Stimulated activated effector memory CD8-positive, alpha-beta T cell treated with anti-CD3 and anti-CD28 coated beads, Interleukin-12 subunit alpha, Interleukin-12 subunit beta, amount 100 ng/mL, for 72 hours (primary cell): ENCODE data around the gene TSPAN12.
A peak's percentile ranks its signal among the peaks of the same experiment; 100 is the strongest.

ENCODE experiments used
- ATAC-seq: fragments of 150-1000 bp; cut with Tn5 transposase; 2 replicates; pipeline ENCODE4 v1.10.0; 2021
- DNase-seq, 2 donors: peaks; one replicate each; pipeline ENCODE4 v3.0.0; 2021 to 2022; ENCODE audit warnings: low spot score in 2 of 2
- H3K27ac Mint-ChIP-seq: one replicate; pipeline ENCODE4 v1.8.0; 2022; ENCODE audit warnings: mild to moderate bottlenecking, mixed read lengths
- H3K36me3 Mint-ChIP-seq: one replicate; pipeline ENCODE4 v1.8.0; 2022; ENCODE audit warnings: mild to moderate bottlenecking, mixed read lengths
- H3K4me1 Mint-ChIP-seq: one replicate; pipeline ENCODE4 v1.8.0; 2022; ENCODE audit warnings: mixed read lengths
- H3K4me3 Mint-ChIP-seq: one replicate; pipeline ENCODE4 v1.8.0; 2022; ENCODE audit warnings: mild to moderate bottlenecking, mixed read lengths
- H3K9me3 Mint-ChIP-seq: one replicate; pipeline ENCODE4 v1.8.0; 2022; ENCODE audit warnings: mixed read lengths

Gene TSPAN12

DNA sequence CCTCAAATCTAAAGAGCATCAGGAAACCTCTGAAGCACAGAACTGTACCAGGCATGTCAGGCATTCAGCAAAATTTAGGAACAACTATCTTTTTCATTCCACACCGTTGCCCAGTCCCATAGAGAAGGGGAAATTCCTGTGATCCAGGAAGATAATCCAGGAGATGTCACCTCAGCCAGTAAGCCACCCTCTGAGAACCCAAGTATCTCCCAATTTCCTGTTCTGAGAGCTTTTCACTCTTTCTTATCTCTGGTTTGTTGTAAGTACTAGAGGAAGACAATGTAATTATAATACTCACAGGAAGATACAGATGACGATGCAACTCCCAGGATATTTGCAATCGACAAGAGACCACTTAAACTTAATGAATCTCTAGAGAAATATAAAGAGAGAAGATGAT is 97.1 kb downstream of the TSPAN12 start:
- ATAC-seq (no peak), DNase-seq (no peak)
- Mint-ChIP-seq H3K4me3 (no peak overlapping the region), H3K9me3 (no peaks in the 10 kb centered on the region), H3K27ac (no peak overlapping the region), H3K4me1 (no peaks in the 10 kb centered on the region), H3K36me3 (no peaks in the 10 kb centered on the region)

DNA sequence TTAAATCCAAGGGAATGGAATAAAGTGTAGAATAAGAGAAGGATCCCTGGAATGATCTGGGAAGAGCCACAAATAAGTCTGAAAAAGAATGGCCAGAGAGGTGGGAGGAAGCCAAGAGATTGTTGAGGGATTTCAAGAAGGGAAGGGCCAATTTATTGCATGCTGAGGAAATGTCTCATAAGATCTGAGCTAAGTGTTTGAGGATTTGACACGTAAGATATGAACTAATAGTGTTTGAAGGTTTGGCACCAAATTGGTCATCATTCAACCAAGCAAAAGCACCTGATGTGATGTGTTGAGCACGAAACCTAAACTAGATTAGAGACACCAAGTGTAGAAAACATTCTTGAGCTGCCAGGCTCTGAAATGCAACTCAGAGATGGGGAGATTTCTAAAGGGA is 97.9 kb downstream of the TSPAN12 start:
- H3K36me3 Mint-ChIP-seq = no peaks in the 10 kb centered on the region
- no peak overlapping the region for H3K27ac Mint-ChIP-seq

DNA sequence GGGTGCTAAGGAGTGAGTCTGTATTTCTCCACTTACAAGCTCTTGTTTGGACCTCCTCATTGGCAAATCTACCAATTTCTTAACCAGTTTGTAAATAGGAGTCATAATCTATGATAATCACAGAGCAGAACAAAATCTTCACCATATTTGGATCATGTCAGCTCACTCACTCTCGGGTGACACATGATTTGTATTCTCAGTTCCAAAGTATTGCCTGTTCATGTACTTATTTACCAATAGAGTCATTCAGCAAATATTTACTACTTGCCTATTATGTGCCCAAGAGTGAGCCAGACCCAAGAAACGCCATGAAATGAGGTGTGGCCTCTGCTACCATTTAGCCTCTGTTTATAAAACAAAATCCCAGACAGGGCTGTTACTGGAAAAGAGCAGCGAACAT is 114.8 kb downstream of the TSPAN12 start:
- no peak overlapping the region for H3K4me3 Mint-ChIP-seq
- no peak for DNase-seq
- peaks cover 2% of the 10 kb centered on the region for H3K9me3 Mint-ChIP-seq
- H3K27ac Mint-ChIP-seq = no peak overlapping the region
- H3K4me1 Mint-ChIP-seq = no peaks in the 10 kb centered on the region
- no peak for ATAC-seq
- H3K36me3 Mint-ChIP-seq = no peaks in the 10 kb centered on the region

More for the DNA sequence above, 97.9 kb downstream of the TSPAN12 start:
- no peak overlapping the region for H3K4me3 Mint-ChIP-seq
- no peaks in the 10 kb centered on the region for H3K4me1 Mint-ChIP-seq
- DNase-seq = no peak
- H3K9me3 Mint-ChIP-seq = no peaks in the 10 kb centered on the region
- peak; percentile 59 for ATAC-seq

DNA sequence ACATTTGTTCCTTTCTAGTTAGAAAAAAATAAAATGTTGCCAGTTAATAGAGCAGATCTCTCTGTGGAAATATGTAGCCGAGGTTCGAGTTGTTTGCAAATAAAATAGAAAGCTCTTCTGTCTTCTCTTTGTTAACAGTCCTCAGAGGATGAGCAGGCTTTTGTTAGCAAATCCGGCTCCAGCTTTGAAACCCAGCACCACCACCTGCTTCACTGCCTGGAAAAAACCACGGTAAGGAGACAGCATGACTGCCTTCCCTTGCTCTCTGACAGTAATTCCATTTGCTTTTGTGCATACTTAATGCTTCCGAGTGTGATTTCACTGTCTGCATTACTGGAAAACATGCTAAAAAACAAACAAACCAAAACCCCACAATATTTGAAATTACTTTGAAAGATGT is 115.6 kb downstream of the TSPAN12 start:
- H3K9me3 Mint-ChIP-seq = peaks cover 2% of the 10 kb centered on the region
- H3K36me3 Mint-ChIP-seq = no peaks in the 10 kb centered on the region
- no peaks in the 10 kb centered on the region for H3K4me1 Mint-ChIP-seq
- H3K4me3 Mint-ChIP-seq = no peak overlapping the region
- no peak for DNase-seq
- ATAC-seq = no peak
- no peak overlapping the region for H3K27ac Mint-ChIP-seq

DNA sequence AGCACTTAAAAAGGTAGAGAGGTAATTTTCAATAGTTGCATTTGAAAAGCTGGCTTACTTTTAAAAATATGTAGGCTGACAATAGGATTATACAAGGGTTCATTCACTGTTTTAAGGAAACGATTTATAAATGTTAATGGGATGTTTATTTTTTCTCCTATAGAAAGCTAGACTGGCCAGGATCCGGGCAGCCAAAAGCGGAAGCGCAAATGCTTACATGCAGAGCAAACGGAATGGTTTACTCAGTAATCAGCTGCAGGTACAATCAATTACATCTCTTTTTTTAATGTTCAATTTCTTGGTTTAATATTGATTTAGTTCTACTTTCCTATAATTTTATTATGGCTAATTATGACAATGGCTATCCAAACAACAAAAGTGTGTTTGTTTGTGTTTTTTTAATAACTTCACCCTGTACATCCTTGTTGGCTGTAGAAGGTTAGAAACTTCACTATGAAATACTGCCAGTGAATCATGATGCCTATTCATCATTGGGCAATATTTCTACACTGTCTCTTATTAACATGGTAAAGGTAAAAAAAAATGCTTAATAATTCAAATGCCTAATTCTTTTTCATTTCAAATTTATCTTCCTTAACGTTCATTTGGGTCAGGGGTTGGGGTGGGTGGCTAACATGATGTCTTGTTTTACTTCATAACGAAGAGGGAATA is 116.4 kb downstream of the TSPAN12 start:
- Mint-ChIP-seq H3K4me1 (no peaks in the 10 kb centered on the region), H3K4me3 (no peak overlapping the region), H3K27ac (no peak overlapping the region), H3K9me3 (peaks cover 2% of the 10 kb centered on the region), H3K36me3 (no peaks in the 10 kb centered on the region)
- no peak for ATAC-seq
- no peak for DNase-seq

DNA sequence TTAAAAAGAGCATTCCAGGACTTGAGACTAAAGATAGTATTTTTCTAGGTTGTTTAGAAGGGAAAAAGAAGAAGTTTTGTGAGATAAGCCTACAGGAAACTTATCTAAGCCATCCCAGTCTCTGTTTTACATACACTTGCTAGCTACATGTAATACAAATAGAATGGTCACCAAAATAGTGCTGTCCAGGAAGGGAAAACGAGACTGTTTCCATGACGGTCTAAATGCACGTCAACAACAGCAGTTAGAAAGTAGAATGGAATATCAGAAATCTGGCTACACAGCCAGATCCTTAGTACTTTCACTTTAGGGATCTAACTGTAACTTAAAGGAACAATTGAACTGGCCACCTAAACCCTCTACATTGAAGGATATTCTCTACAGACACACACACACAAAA is 117.6 kb downstream of the TSPAN12 start:
- Mint-ChIP-seq H3K36me3 (no peaks in the 10 kb centered on the region), H3K4me3 (no peak overlapping the region), H3K9me3 (peaks cover 2% of the 10 kb centered on the region), H3K27ac (no peak overlapping the region), H3K4me1 (no peaks in the 10 kb centered on the region)
- no peak for ATAC-seq
- no peak for DNase-seq

DNA sequence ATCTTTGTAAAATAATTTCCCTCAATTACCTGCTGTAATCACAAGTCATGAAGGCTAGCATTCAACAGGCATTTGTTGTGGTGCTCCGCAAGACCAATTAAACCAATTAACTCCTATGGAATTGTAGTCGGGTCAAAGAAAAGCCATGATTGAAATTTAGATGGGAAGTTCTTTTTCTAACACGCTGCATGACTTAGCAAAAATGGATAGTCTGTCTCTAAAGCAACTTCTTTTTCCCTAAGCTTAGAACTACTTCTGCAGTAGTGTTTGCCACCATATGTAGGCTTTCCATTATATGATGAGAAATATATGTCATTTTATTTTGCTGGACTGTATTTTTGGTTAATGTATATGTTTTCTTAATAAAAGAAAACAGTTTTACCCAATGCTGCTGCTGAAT is 119.1 kb downstream of the TSPAN12 start:
- DNase-seq (no peak), ATAC-seq (no peak)
- no peak overlapping the region for H3K4me3 Mint-ChIP-seq
- no peaks in the 10 kb centered on the region for H3K36me3 Mint-ChIP-seq
- no peak overlapping the region for H3K27ac Mint-ChIP-seq
- peaks cover 2% of the 10 kb centered on the region for H3K9me3 Mint-ChIP-seq
- H3K4me1 Mint-ChIP-seq = no peaks in the 10 kb centered on the region
